H7 (cell line): Measurements from ENCODE around the gene COL27A1. TPM values are rescaled to one million over a fixed set of nuclear protein-coding genes. Genes with fewer than 3 reads are reported as not detected.

Experiments
- DNase-seq: peaks from one replicate; pipeline ENCODE4 v3.0.0; 2012
- H3K27me3 ChIP-seq: 2 replicates; pipeline ENCODE4 v1.6.0; 2011; ENCODE audit warnings: mild to moderate bottlenecking, low read length; ENCODE audit not compliant: control insufficient read depth, insufficient read depth
- H3K36me3 ChIP-seq: replicated peaks from 2 replicates; pipeline ENCODE4 v1.5.1; 2011; ENCODE audit warnings: low read length; ENCODE audit not compliant: control insufficient read depth, insufficient read depth
- H3K4me3 ChIP-seq: 2 replicates; pipeline ENCODE4 v1.5.1; 2011; ENCODE audit warnings: low read depth, mild to moderate bottlenecking, control low read depth, low read length, moderate library complexity; ENCODE audit not compliant: insufficient read depth
- total RNA-seq: library from RNA; depleted of rRNA; stranded (reverse); fragments of >200 nt; shearing (Covaris generic); gene quantifications from 2 replicates; pipeline ENCODE4 v1.2.3, GENCODE V29; 2014

Gene COL27A1
- total RNA-seq, 1 experiment from 2014 or later: 10.5 TPM

GRCh38 chr9:114336157-114336556 lies 180.8 kb downstream of the COL27A1 start:
- no peaks in the 10 kb centered on the region for H3K27me3 ChIP-seq
- no peak for DNase-seq
- H3K36me3 ChIP-seq: peaks cover 15% of the 10 kb centered on the region
- H3K4me3 ChIP-seq: no peak overlapping the region

- peaks cover 18% of the 10 kb centered on the region for H3K36me3 ChIP-seq
- no peaks in the 10 kb centered on the region for H3K27me3 ChIP-seq
- no peak for DNase-seq
- no peak overlapping the region for H3K4me3 ChIP-seq
Measured at GRCh38 chr9:114336699-114337395, 181.5 kb downstream of the COL27A1 start.

DNA sequence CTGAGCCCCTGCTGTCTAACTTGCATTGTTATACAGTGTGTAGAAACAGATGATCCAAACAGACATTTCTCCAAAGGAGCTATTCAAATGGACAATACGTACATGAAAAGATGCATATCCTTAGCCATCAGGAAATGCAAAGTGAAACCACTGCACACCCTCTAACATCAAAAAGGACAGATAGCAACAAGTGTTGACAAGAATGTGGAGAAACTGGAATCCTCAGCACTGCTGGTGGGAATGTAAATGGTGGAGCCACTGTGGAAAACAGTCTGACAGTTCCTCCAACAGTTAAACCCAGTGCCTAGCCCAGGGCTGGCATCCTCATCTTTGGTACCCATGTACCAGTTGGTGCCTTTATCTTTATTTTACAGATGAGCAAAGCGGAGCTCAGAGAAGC lies 182.8 kb downstream of the COL27A1 start:
- Histone ChIP-seq H3K36me3 (peaks cover 19% of the 10 kb centered on the region), H3K27me3 (no peaks in the 10 kb centered on the region), H3K4me3 (no peak overlapping the region)
- no peak for DNase-seq

DNA sequence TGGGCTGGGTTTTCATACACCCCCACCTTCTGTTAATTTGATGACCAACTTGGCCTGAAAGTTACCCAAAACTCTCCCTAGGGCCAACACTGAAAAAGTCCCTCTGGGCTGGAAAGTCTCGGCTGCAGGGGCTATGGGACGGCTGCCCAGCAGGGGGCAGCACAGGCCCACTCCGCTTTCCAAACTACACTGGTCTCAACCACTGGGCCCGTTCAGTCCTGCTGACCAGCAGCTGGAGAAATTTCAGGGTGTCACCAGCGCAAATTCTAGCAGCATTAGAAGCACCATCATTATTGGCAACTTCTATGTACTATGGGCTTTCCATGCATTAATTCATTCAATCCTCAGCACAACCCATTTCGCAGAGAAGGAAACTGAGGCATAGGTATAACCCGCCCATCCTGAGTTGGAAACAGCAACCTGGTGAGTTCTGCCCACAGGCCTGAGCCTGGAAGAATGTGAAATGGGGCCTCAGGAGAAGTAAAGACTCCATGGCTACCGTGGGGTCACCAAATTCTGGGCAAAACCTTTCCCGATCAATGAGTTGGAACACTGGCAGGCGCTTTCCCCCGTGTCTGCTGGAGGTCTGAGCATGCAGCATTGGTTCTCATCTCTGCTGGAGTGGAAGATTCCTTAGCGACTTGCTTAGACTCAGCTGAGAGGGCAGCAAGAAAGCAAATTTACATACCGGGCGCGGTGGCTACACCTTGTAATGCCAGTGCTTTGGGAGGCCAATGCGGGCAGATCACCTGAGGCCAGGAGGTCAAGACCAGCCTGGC lies 184.0 kb downstream of the COL27A1 start:
- no peak overlapping the region for H3K4me3 ChIP-seq
- DNase-seq: peak; percentile 94
- peaks cover 24% of the 10 kb centered on the region for H3K36me3 ChIP-seq

DNA sequence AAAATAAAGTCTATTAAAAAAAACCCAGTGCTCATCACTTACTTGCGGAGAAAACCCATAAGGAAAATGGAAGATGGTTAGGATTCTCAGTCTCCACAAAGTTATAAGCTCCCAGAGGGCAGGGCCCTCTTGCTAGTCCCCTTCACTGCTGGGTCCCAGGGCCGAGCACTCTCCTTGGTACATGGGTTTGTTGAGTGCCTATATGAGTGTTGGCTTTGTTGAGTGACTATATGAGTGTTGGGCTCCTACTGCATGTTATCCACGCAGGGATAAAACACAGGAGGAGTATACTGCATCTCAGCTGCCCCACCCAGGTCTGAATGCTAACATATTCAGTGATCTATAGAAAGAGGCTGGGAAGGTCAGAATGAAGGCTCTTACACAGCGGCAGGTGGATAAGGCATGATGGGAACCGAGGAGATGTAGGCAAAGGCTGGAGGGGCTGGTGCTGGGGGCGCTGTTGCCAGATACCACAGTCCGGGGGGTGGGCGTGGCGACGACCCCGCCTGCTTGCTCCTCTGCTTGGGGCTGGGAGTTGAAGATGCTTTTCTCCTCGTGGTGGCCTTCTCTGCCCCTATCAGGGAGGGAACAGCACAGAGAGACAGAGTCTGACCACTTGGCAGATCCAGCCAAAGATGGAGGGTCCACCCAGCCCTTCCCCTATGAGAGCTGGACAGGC lies 186.0 kb downstream of the COL27A1 start:
- no peak for DNase-seq
- no peaks in the 10 kb centered on the region for H3K27me3 ChIP-seq
- peaks cover 33% of the 10 kb centered on the region for H3K36me3 ChIP-seq
- H3K4me3 ChIP-seq: no peak overlapping the region

More for the DNA sequence above, 184.0 kb downstream of the COL27A1 start:
- no peaks in the 10 kb centered on the region for H3K27me3 ChIP-seq

DNA sequence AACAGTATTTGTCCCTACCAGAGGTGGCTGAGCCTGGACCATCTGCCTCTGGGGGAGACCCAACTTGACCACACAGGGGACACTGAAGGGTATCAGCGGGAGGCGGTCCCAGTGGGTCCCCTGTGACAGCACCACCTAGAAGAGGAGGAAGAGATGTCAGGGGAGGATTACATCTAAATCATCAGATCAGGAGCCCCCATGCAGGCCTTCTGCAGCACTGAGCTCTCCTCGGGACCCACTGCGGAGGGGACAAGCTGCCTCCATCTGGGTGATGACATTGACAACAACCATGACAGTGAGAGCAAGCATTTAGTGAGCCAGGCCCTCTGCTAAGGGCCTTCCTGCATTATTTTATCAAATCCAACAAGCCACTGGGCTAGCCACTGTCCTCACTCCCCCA lies 186.7 kb downstream of the COL27A1 start:
- DNase-seq: no peak
- H3K27me3 ChIP-seq: no peaks in the 10 kb centered on the region
- H3K36me3 ChIP-seq: peaks cover 38% of the 10 kb centered on the region
- H3K4me3 ChIP-seq: no peak overlapping the region

GRCh38 chr9:114342755-114343440 lies 187.6 kb downstream of the COL27A1 start:
- DNase-seq: no peak
- no peaks in the 10 kb centered on the region for H3K27me3 ChIP-seq
- no peak overlapping the region for H3K4me3 ChIP-seq
- peaks cover 37% of the 10 kb centered on the region for H3K36me3 ChIP-seq

GRCh38 chr9:114343471-114344187 lies 188.3 kb downstream of the COL27A1 start:
- no peaks in the 10 kb centered on the region for H3K27me3 ChIP-seq
- no peak for DNase-seq
- H3K36me3 ChIP-seq: peaks cover 33% of the 10 kb centered on the region
- no peak overlapping the region for H3K4me3 ChIP-seq

DNA sequence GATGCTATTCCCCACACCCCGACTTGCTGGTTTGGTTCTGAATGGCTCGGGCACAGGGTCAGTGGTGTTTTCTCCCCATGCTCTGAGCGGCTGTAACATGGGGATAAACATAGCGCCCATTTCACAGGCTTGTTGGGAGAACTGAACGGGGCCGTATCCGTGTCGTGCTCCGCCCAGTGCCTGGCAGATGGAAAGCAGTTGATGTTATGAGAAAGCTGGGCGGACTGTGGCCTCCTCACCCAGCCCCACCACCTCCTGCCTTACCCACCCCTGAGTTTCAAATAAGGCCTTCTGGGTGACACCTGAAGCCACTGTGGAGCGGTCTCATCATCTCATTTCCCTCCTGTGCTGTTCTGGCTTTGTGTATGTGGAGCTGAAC lies 188.8 kb downstream of the COL27A1 start:
- Histone ChIP-seq H3K36me3 (peaks cover 31% of the 10 kb centered on the region), H3K4me3 (no peak overlapping the region), H3K27me3 (no peaks in the 10 kb centered on the region)
- DNase-seq: no peak

DNA sequence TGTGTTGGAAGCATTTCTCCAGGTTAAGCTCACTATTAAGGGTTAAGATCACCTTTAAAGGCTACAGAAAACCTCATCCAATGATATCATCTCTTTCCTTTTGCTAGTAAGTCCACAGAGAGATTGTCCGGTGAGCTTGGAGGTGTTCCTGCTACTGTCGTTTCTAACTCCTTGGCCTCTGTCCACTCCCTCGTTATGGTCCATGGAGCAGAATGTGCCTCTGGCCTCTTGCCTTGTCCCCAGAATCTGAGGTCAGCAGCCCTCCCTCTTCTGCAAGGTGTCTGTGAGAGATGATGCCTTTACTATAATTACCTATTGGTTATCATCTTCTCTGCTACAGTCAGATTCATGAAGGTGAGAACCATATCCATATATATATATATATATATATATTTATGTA lies 189.4 kb downstream of the COL27A1 start:
- Histone ChIP-seq H3K36me3 (peaks cover 30% of the 10 kb centered on the region), H3K27me3 (no peaks in the 10 kb centered on the region), H3K4me3 (no peak overlapping the region)
- DNase-seq: no peak

GRCh38 chr9:114345493-114346065 lies 190.2 kb downstream of the COL27A1 start:
- H3K36me3 ChIP-seq: peaks cover 31% of the 10 kb centered on the region
- no peak overlapping the region for H3K4me3 ChIP-seq
- no peaks in the 10 kb centered on the region for H3K27me3 ChIP-seq
- no peak for DNase-seq

DNA sequence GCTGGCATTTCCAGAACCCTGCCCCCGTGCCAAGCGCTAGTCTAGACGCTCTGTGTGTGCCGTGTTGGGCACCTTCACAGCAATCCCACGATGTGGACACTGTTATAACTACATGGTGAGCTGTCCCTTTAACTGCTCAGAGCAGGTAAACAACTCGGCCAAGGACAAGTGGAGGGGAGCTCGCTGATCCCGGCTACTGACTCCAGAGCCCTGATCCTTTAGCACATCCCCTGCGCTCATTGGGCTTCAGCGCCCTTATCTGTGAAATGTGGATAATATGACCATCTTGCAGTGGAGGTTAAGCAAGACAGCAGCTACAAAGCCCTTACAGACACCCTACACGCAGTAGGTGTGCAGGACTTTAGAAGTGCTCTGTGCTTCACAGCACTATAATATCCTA lies 190.8 kb downstream of the COL27A1 start:
- Histone ChIP-seq H3K36me3 (peaks cover 33% of the 10 kb centered on the region), H3K4me3 (no peak overlapping the region), H3K27me3 (no peaks in the 10 kb centered on the region)
- no peak for DNase-seq

- DNase-seq: no peak
- H3K36me3 ChIP-seq: peaks cover 30% of the 10 kb centered on the region
- H3K27me3 ChIP-seq: no peaks in the 10 kb centered on the region
- no peak overlapping the region for H3K4me3 ChIP-seq
Measured at GRCh38 chr9:114347675-114348074, 192.3 kb downstream of the COL27A1 start.
